Trophoblast cell (in vitro differentiated cells and primary cell): Measurements from ENCODE around the gene AHCYL1.

Experiments used
- DNase-seq, 2 donors: peaks; one replicate each; pipeline ENCODE4 v3.0.0-alpha.2; 2016
- H2AFZ ChIP-seq: 2 replicates; pipeline ENCODE4 v1.6.1; 2013; ENCODE audit warnings: low read length, moderate library complexity, mild to moderate bottlenecking; ENCODE audit not compliant: insufficient read depth, poor library complexity
- H2AK5ac ChIP-seq: 2 replicates; pipeline ENCODE4 v1.6.1; 2013; ENCODE audit warnings: mild to moderate bottlenecking, low read length
- H2BK120ac ChIP-seq: 2 replicates; pipeline ENCODE4 v1.6.1; 2013; ENCODE audit warnings: low read length, mild to moderate bottlenecking, moderate library complexity; ENCODE audit not compliant: insufficient read depth, poor library complexity
- H2BK12ac ChIP-seq: 2 replicates; pipeline ENCODE4 v1.6.1; 2013; ENCODE audit warnings: mild to moderate bottlenecking, low read length, moderate library complexity
- H2BK5ac ChIP-seq: 2 replicates; pipeline ENCODE4 v1.6.1; 2013; ENCODE audit warnings: low read length, low read depth, moderate library complexity, mild to moderate bottlenecking; ENCODE audit not compliant: poor library complexity
- H3K14ac ChIP-seq: 2 replicates; pipeline ENCODE4 v1.6.1; 2013; ENCODE audit warnings: mild to moderate bottlenecking, low read length
- H3K18ac ChIP-seq: 2 replicates; pipeline ENCODE4 v1.6.1; 2013; ENCODE audit warnings: mild to moderate bottlenecking, low read length
- H3K23ac ChIP-seq: 2 replicates; pipeline ENCODE4 v1.6.1; 2013; ENCODE audit warnings: low read length
- H3K27ac ChIP-seq: 2 replicates; pipeline ENCODE4 v1.5.1; 2013; ENCODE audit warnings: low read depth, mild to moderate bottlenecking, inconsistent platforms, low read length, moderate library complexity
- H3K27me3 ChIP-seq: 2 replicates; pipeline ENCODE4 v1.6.1; 2013; ENCODE audit warnings: inconsistent platforms, mild to moderate bottlenecking, low read length, moderate library complexity; ENCODE audit not compliant: insufficient read depth
- H3K36me3 ChIP-seq, 2 experiments: 1 replicate in 1 of 2; 2 replicates in 1 of 2; pipeline ENCODE4 v1.6.1; 2013; ENCODE audit warnings: low read length in 2 of 2, mild to moderate bottlenecking in 2 of 2, moderate library complexity in 1 of 2; ENCODE audit not compliant: insufficient read depth in 2 of 2, control insufficient read depth in 1 of 2
- H3K4ac ChIP-seq: 2 replicates; pipeline ENCODE4 v1.6.1; 2013; ENCODE audit warnings: low read depth, mild to moderate bottlenecking, low read length, moderate library complexity
- H3K4me1 ChIP-seq, 2 experiments: 1 replicate in 1 of 2; 2 replicates in 1 of 2; pipeline ENCODE4 v1.6.1; 2013; ENCODE audit warnings: low read length in 2 of 2, mild to moderate bottlenecking in 2 of 2, moderate library complexity in 1 of 2; ENCODE audit not compliant: insufficient read depth in 2 of 2, control insufficient read depth in 1 of 2
- H3K4me2 ChIP-seq: 2 replicates; pipeline ENCODE4 v1.6.1; 2013; ENCODE audit warnings: inconsistent platforms, mild to moderate bottlenecking, low read length, moderate library complexity
- H3K4me3 ChIP-seq: 2 replicates; pipeline ENCODE4 v1.5.1; 2013; ENCODE audit warnings: mild to moderate bottlenecking, low read depth, low read length, inconsistent platforms
- H3K79me1 ChIP-seq: one replicate; pipeline ENCODE4 v1.6.1; 2013; ENCODE audit warnings: low read length
- H3K79me2 ChIP-seq: 2 replicates; pipeline ENCODE4 v1.6.1; 2013; ENCODE audit warnings: low read length, mild to moderate bottlenecking; ENCODE audit not compliant: control insufficient read depth, insufficient read depth, poor library complexity
- H3K9ac ChIP-seq: 2 replicates; pipeline ENCODE4 v1.6.1; 2013; ENCODE audit warnings: mild to moderate bottlenecking, low read length
- H3K9me3 ChIP-seq: 2 replicates; pipeline ENCODE4 v1.6.1; 2013; ENCODE audit warnings: low read depth, mild to moderate bottlenecking, control low read depth, inconsistent platforms, low read length; ENCODE audit not compliant: insufficient read depth
- H4K12ac ChIP-seq: 2 replicates; pipeline ENCODE4 v1.6.1; 2013; ENCODE audit warnings: low read depth, mild to moderate bottlenecking, low read length, moderate library complexity
- H4K8ac ChIP-seq: 2 replicates; pipeline ENCODE4 v1.6.1; 2013; ENCODE audit warnings: low read depth, mild to moderate bottlenecking, low read length, moderate library complexity
- H4K91ac ChIP-seq: one replicate; pipeline ENCODE4 v1.6.1; 2013; ENCODE audit warnings: low read depth, mild to moderate bottlenecking, low read length, moderate library complexity
- WGBS: extraction: QIAGEN DNeasy Blood & Tissue Kit; methylation state at CpG from one replicate; pipeline ENCODE4 v1.1.7; 2013; ENCODE audit warnings: missing lambda C conversion rate; ENCODE audit not compliant: insufficient read length, insufficient coverage; ENCODE audit errors: extremely low coverage; 5-methylcytosine and 5-hydroxymethylcytosine counted together

The AHCYL1 gene

GRCh38 chr1:110060034-110060661 is 75.6 kb downstream of the AHCYL1 start:
- H3K79me1 ChIP-seq: peaks cover 8% of the 10 kb centered on the region
- H3K4me2 ChIP-seq: no peak overlapping the region
- peaks cover 49 to 50% of the 10 kb centered on the region in 2 experiments for H3K4me1 ChIP-seq
- no peak overlapping the region for H2BK120ac ChIP-seq
- no peak overlapping the region for H4K12ac ChIP-seq
- H3K27ac ChIP-seq: no peak overlapping the region
- H3K4me3 ChIP-seq: peak overlapping the region; percentile 21
- no peak overlapping the region for H3K4ac ChIP-seq
- no peak overlapping the region for H4K91ac ChIP-seq
- no peak overlapping the region for H3K9ac ChIP-seq
- WGBS: no CpG with 5 or more reads among the region's 9 CpGs
- H3K23ac ChIP-seq: no peak overlapping the region
- H4K8ac ChIP-seq: no peak overlapping the region
- no peak overlapping the region for H2BK5ac ChIP-seq
- H3K18ac ChIP-seq: peak overlapping the region; percentile 83
- H2BK12ac ChIP-seq: peak overlapping the region; percentile 61
- H3K27me3 ChIP-seq: no peaks in the 10 kb centered on the region
- H3K79me2 ChIP-seq: no peaks in the 10 kb centered on the region
- peaks cover 3% of the 10 kb centered on the region for H3K9me3 ChIP-seq
- no peak overlapping the region for H3K14ac ChIP-seq
- H2AK5ac ChIP-seq: peak overlapping the region; percentile 73
- DNase-seq: peak; percentile 28 to 66
- no peak overlapping the region for H2AFZ ChIP-seq
- H3K36me3 ChIP-seq: peaks cover 23 to 26% of the 10 kb centered on the region in 2 experiments

GRCh38 chr1:110060662-110061060 is 76.1 kb downstream of the AHCYL1 start:
- H3K79me1 ChIP-seq: peaks cover 8% of the 10 kb centered on the region
- H2BK120ac ChIP-seq: no peak overlapping the region
- no peak overlapping the region for H3K4me2 ChIP-seq
- H3K79me2 ChIP-seq: no peaks in the 10 kb centered on the region
- WGBS: no CpG with 5 or more reads among the region's 7 CpGs
- H3K4me1 ChIP-seq: peaks cover 49 to 50% of the 10 kb centered on the region in 2 experiments
- H3K18ac ChIP-seq: peak overlapping the region; percentile 34
- no peak overlapping the region for H3K4ac ChIP-seq
- no peak overlapping the region for H4K8ac ChIP-seq
- no peak overlapping the region for H3K9ac ChIP-seq
- no peak overlapping the region for H3K14ac ChIP-seq
- H3K23ac ChIP-seq: no peak overlapping the region
- H4K91ac ChIP-seq: no peak overlapping the region
- no peak overlapping the region for H3K27ac ChIP-seq
- no peak overlapping the region for H2AFZ ChIP-seq
- H3K36me3 ChIP-seq: peaks cover 19 to 21% of the 10 kb centered on the region in 2 experiments
- peaks cover 1% of the 10 kb centered on the region for H3K27me3 ChIP-seq
- H3K9me3 ChIP-seq: peaks cover 4% of the 10 kb centered on the region
- no peak overlapping the region for H3K4me3 ChIP-seq
- no peak overlapping the region for H4K12ac ChIP-seq
- peak overlapping the region; percentile 20 for H2BK12ac ChIP-seq
- H2BK5ac ChIP-seq: no peak overlapping the region
- no peak for DNase-seq
- no peak overlapping the region for H2AK5ac ChIP-seq

- H3K79me1 ChIP-seq: peaks cover 8% of the 10 kb centered on the region
- H2BK120ac ChIP-seq: no peak overlapping the region
- WGBS: no CpG with 5 or more reads among the region's 10 CpGs
- H3K4ac ChIP-seq: no peak overlapping the region
- H3K36me3 ChIP-seq: peaks cover 16 to 17% of the 10 kb centered on the region in 2 experiments
- H3K18ac ChIP-seq: no peak overlapping the region
- H3K4me3 ChIP-seq: no peak overlapping the region
- H3K9me3 ChIP-seq: peaks cover 4% of the 10 kb centered on the region
- H4K91ac ChIP-seq: no peak overlapping the region
- no peak overlapping the region for H3K23ac ChIP-seq
- no peak overlapping the region for H2AFZ ChIP-seq
- H3K27me3 ChIP-seq: peaks cover 7% of the 10 kb centered on the region
- DNase-seq: no peak
- H2AK5ac ChIP-seq: no peak overlapping the region
- no peak overlapping the region for H4K12ac ChIP-seq
- no peaks in the 10 kb centered on the region for H3K79me2 ChIP-seq
- H4K8ac ChIP-seq: no peak overlapping the region
- H3K4me1 ChIP-seq: peaks cover 49 to 50% of the 10 kb centered on the region in 2 experiments
- H3K4me2 ChIP-seq: no peak overlapping the region
- no peak overlapping the region for H2BK12ac ChIP-seq
- no peak overlapping the region for H2BK5ac ChIP-seq
- no peak overlapping the region for H3K27ac ChIP-seq
- no peak overlapping the region for H3K9ac ChIP-seq
- H3K14ac ChIP-seq: no peak overlapping the region
Measured at GRCh38 chr1:110061341-110061740, 76.8 kb downstream of the AHCYL1 start.

GRCh38 chr1:110062612-110063011 is 78.0 kb downstream of the AHCYL1 start:
- H3K79me1 ChIP-seq: peaks cover 8% of the 10 kb centered on the region
- H3K4me1 ChIP-seq: peaks cover 46 to 48% of the 10 kb centered on the region in 2 experiments
- no peak overlapping the region for H4K12ac ChIP-seq
- H2BK12ac ChIP-seq: no peak overlapping the region
- H3K18ac ChIP-seq: no peak overlapping the region
- H3K9ac ChIP-seq: no peak overlapping the region
- no CpG with 5 or more reads among the region's 2 CpGs for WGBS
- no peak for DNase-seq
- no peak overlapping the region for H2AK5ac ChIP-seq
- no peak overlapping the region for H4K91ac ChIP-seq
- H3K79me2 ChIP-seq: no peaks in the 10 kb centered on the region
- no peak overlapping the region for H2AFZ ChIP-seq
- no peak overlapping the region for H3K4me2 ChIP-seq
- H3K27me3 ChIP-seq: peaks cover 18% of the 10 kb centered on the region
- no peak overlapping the region for H3K4me3 ChIP-seq
- H2BK120ac ChIP-seq: no peak overlapping the region
- H2BK5ac ChIP-seq: no peak overlapping the region
- no peak overlapping the region for H3K27ac ChIP-seq
- H3K36me3 ChIP-seq: peaks cover 6 to 10% of the 10 kb centered on the region in 2 experiments
- H3K4ac ChIP-seq: no peak overlapping the region
- no peak overlapping the region for H3K23ac ChIP-seq
- no peak overlapping the region for H3K14ac ChIP-seq
- H3K9me3 ChIP-seq: peaks cover 8% of the 10 kb centered on the region
- H4K8ac ChIP-seq: no peak overlapping the region
